CD4-positive, alpha-beta T cell treated with Interleukin-4 for 1 hour (primary cell): ENCODE data around the gene SPATA6.
"Not testable (repeated sequence)": the region's sequence is repeated elsewhere in the genome, so short reads cannot be mapped to it uniquely, and the experiment has no call there.

Experiments
- DNase-seq, 2 donors: peaks; one replicate each; pipeline ENCODE4 v3.0.0-alpha.2; 2020 to 2022

Gene SPATA6

GRCh38 chr1:48450505-48450904, 21.5 kb downstream of the SPATA6 start:
- no peak for DNase-seq

GRCh38 chr1:48448932-48449331, 23.1 kb downstream of the SPATA6 start:
- DNase-seq = no peak

DNA sequence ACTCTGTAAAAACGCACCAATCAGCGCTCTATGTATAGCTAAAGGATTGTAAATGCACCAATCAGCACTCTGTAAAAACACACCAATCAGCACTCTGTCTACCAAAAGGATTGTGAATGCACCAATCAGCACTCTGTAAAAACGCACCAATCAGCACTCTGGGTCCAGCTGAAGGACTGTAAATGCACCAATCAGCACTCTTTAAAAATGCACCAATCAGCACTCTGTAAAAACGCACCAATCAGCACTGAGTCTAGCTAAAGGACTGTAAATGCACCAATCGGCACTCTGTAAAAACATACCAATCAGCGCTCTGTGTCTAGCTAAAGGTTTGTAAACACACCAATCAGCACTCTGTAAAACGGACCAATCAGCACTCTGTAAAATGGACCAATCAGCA, 27.8 kb downstream of the SPATA6 start:
- not testable (repeated sequence) for DNase-seq

- DNase-seq = no peak
These were observed 29.0 kb downstream of the SPATA6 start for GRCh38 chr1:48442864-48443619.

GRCh38 chr1:48440786-48441185, 31.2 kb downstream of the SPATA6 start:
- not testable (repeated sequence) for DNase-seq

GRCh38 chr1:48439380-48439779, 32.6 kb downstream of the SPATA6 start:
- no peak for DNase-seq

DNA sequence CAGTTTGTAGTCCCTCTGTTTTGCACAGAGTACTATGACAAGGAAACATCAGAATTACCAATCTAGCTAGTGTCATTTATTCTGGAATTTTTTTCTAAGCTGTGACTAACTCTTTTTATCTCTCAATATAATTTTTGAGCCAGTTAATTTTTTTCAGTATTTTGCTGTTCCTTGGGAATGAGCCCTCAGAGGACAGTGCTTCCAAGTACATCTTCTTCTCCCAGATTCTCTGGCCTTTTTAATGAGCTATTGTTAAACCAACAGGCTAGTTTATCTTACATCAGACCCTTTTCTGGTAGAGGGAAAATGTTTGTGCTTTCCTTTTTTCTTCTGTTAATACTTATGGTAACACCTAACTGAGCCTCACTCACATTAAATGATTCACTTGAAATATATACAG, 34.6 kb downstream of the SPATA6 start:
- not testable (repeated sequence) for DNase-seq

- DNase-seq = not testable (repeated sequence)
These were observed 36.5 kb downstream of the SPATA6 start for GRCh38 chr1:48435312-48436002.

- no peak for DNase-seq
These were observed 41.2 kb downstream of the SPATA6 start for GRCh38 chr1:48430832-48431231.

DNA sequence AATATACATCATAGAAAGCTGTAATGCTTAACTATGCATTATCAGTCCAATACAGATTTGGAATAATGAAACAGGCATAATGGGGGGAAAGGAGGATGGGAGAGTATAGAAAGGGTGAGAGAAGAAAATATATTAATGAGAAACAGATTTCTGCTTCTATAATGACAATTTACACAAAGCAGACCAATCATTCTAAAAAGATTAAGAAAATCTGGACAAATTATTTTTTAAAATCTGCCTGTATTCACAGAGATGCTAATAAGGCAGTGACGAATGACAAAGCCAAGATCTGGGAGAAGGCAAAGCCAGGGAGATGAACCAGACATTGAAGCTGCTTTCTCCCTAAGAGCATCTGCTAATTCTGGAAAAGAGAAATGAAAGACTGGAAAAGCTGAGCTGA, 50.0 kb downstream of the SPATA6 start:
- no peak for DNase-seq

DNA sequence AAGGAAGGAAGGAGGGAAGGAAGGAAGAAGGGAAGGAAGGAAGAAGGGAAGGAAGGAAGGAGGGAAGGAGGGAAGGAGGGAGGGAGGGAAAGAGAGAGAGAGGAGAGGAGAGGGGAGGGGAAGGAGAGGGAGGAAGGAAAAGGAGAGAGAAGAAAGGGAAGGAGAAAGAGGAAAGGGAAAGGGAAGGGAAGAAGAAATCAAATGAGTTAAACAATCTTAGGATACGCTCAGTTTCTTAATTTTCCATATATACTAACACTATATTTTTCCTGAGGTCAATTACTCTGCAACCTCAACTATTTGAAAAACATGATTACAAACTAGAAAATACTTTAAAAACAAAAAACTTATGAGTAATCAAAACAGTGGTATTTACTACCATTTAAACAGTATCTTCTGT, 53.3 kb downstream of the SPATA6 start:
- DNase-seq = no peak

GRCh38 chr1:48415050-48415449, 57.0 kb downstream of the SPATA6 start:
- DNase-seq = no peak

DNA sequence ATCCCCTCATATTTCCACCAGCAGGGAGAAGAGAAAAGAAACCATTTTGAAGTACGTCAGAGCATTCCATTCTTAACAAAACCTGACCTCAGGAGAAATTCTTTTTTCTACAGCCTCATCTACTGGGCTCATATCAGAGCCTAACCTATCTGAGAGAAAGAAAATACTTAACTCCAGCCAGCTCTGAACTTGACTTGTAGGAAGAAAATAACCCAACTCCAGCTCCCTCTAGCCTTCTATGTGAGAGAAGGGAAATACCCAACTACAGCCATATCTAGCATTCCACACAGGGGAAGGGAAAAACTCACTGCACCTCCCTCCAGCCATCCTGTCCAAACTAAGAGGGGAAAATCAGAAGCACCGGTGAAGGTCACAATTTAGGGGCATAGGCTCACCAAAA, 57.7 kb downstream of the SPATA6 start:
- DNase-seq = no peak

DNA sequence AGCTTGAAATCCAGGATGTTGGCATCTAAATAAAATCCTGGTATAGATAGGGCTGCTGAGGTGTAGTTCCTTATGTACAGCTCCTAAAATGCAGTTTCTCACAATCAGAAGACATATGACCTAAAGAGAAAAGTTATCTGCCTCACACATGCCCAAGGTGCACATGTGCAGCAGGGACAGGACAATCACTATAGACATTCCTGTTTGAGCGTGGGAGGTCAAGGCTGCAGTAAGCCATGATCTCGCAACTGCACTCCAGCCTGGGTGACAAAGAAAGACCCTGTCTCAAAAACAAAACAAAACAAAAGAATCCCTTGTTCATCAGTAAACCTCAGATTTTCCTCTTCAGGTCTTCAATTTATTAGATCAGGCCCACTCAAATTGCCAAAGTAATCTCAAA, 66.1 kb downstream of the SPATA6 start:
- DNase-seq = no peak

GRCh38 chr1:48405400-48405799, 66.6 kb downstream of the SPATA6 start:
- DNase-seq = no peak

DNA sequence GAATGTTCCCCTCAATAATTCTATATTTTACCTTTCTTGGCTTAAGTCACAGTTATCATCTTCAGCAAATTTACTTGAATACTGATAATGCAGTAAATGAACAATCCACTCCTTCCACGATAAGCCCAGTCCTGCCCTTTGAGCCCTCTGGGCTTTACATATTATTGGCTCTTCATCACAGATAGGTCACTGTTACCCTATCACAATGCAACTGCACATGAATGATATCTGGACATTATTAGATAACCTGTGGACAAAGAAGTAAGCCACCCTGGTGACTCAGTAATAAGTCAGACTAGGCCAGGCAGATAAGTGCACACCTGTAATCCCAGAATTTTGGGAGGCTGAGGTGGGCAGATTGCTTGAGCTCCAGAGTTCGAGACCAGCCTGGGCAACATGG, 69.4 kb downstream of the SPATA6 start:
- no peak for DNase-seq

GRCh38 chr1:48396208-48396607, 75.8 kb downstream of the SPATA6 start:
- DNase-seq = no peak

- DNase-seq = no peak
These were observed 80.1 kb downstream of the SPATA6 start for GRCh38 chr1:48391926-48392325.

DNA sequence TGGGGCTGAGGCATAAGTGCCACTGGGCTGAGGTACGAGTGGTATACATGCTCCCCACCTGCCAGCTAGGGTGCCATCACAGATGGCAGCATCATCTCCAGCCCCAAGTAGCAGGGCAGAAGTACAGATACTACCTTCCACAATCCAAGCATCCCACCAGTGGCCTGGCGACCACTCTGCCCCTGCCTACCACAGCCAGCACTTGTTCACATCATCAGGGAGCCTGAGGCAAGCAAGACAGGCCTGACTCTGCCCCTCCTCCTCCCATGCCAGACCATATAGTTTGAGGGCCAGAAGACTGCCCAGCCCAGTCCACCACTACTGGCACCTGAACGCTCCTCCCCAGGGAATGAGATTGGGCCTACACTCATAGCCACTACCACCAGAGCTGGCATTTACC, 84.6 kb downstream of the SPATA6 start:
- DNase-seq = no peak

DNA sequence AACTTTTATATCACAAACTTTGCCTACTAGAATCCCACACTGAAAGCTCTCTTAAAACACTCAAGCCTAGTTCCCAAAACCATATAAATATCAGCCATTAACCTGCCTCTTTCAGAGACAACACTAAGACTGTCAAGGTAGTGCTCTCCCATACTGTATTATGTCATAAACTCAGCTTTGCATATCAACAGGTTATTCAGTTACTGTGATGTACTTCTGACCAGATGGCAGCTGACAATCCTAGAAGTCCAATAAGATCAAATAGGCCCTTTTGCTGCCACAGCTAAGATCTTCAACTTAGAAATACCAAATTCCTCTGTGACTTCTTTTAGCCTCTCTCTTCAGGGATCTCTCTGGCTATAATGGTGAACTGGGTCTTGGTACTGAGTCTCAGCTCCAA, 97.2 kb downstream of the SPATA6 start:
- DNase-seq = no peak

GRCh38 chr1:48371598-48371997, 100.4 kb downstream of the SPATA6 start:
- DNase-seq = no peak

DNA sequence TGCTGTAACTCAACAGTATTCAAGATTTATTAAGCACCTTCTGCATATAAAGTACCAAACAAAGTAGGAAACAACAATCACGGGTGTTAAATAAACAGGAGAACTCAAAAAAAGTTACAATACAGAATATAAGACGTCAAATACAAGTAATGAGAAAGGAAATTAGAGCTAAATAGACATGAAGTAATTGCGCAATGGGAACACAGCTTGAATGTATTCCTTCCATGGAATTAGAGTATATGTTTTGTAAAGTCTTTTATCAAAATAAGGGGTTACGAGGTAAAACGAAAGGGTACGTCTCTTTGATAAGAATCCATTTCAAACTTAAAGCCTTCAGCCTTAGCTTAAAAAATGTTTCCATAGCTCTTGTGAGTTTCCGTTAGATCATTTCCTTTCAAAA, 109.1 kb downstream of the SPATA6 start:
- DNase-seq = no peak

DNA sequence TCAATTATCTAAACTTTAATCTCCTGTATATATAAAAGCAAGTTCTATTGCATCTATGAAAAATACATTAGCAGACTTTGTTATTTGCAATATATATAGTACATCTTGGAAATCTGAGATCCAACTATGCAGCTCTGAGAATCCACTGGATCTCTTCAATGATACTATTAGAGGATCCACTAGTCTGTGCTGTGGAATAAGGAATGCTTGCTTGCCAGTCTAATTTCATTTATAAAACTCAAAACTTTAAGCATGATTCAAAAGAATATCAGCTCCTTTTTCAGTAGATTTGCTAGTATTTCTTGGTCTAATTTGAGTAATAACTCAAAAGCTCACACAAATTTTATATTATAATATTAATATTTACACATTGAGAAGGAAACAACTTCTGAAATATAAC, 115.1 kb downstream of the SPATA6 start:
- DNase-seq = no peak

GRCh38 chr1:48344373-48344772, 127.6 kb downstream of the SPATA6 start:
- DNase-seq = no peak

GRCh38 chr1:48341221-48341620, 130.8 kb downstream of the SPATA6 start:
- DNase-seq = no peak
